Measurements from ENCODE around the gene CACNA2D2.
A peak's percentile ranks its signal among the peaks of the same experiment; 100 is the strongest.

CACNA2D2 gene

DNA sequence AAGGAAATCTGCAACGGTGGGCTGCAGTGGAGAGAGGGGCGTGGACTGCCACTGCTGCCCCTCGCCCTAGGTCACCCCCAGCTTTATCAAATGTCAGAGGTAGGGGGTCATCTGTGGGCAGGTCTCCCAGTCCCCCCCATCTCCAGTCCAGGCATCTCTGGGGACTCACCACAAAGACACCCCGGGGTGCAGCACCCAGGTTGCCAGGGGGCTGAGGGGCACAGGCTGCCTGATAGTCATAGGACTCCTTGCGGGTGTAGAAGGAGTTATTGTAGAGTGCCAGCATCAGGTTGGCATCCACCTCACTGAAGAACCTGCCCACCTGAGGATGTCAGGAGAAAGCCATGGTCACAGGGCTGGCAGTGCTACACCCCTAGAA is 137.6 kb downstream of the CACNA2D2 start:
- TF ChIP-seq, protein P1, sequence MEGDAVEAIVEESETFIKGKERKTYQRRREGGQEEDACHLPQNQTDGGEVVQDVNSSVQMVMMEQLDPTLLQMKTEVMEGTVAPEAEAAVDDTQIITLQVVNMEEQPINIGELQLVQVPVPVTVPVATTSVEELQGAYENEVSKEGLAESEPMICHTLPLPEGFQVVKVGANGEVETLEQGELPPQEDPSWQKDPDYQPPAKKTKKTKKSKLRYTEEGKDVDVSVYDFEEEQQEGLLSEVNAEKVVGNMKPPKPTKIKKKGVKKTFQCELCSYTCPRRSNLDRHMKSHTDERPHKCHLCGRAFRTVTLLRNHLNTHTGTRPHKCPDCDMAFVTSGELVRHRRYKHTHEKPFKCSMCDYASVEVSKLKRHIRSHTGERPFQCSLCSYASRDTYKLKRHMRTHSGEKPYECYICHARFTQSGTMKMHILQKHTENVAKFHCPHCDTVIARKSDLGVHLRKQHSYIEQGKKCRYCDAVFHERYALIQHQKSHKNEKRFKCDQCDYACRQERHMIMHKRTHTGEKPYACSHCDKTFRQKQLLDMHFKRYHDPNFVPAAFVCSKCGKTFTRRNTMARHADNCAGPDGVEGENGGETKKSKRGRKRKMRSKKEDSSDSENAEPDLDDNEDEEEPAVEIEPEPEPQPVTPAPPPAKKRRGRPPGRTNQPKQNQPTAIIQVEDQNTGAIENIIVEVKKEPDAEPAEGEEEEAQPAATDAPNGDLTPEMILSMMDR (IDR thresholded peaks at IDR 0.05; ENCODE audit: borderline replicate concordance, control extremely low read depth, extremely low read depth, insufficient read depth, missing control alignments), result no peak
- DNase-seq (ENCODE audit: low spot score), result no peak
- in situ Hi-C loops (cut with MboI; ENCODE audit: low sequenced_read_pairs, unreplicated experiment), result no loop called here

- in situ Hi-C loops (cut with MboI; ENCODE audit: low sequenced_read_pairs, unreplicated experiment), result no loop called here
- DNase-seq (ENCODE audit: low spot score), result peak; percentile 97
These were observed 138.2 kb downstream of the CACNA2D2 start for GRCh38 chr3:50365080-50365841.

GRCh38 chr3:50364573-50365079 is 138.8 kb downstream of the CACNA2D2 start:
- TF ChIP-seq, protein P1 (IDR thresholded peaks at IDR 0.05; ENCODE audit: borderline replicate concordance, control extremely low read depth, extremely low read depth, insufficient read depth, missing control alignments), result no peak
- in situ Hi-C loops (cut with MboI; ENCODE audit: low sequenced_read_pairs, unreplicated experiment), result no loop called here

More at GRCh38 chr3:50365080-50365841, 138.2 kb downstream of the CACNA2D2 start:
- TF ChIP-seq, protein P1 (IDR thresholded peaks at IDR 0.05; ENCODE audit: borderline replicate concordance, control extremely low read depth, extremely low read depth, insufficient read depth, missing control alignments), result no peak

GRCh38 chr3:50359760-50360110 is 143.7 kb downstream of the CACNA2D2 start:
- in situ Hi-C loops (cut with MboI; ENCODE audit: low sequenced_read_pairs, unreplicated experiment), result no loop called here
- TF ChIP-seq, protein P1 (IDR thresholded peaks at IDR 0.05; ENCODE audit: borderline replicate concordance, control extremely low read depth, extremely low read depth, insufficient read depth, missing control alignments), result no peak
- DNase-seq (ENCODE audit: low spot score), result no peak

More at GRCh38 chr3:50364573-50365079, 138.8 kb downstream of the CACNA2D2 start:
- no peak for DNase-seq (ENCODE audit: low spot score)

GRCh38 chr3:50358911-50359759 is 144.3 kb downstream of the CACNA2D2 start, which contains the start of gene TMEM115:
TSS of gene TMEM115 (minus strand) at chr3:50359521. CDS start at chr3:50359063, 458 bp downstream.
- DNase-seq (ENCODE audit: low spot score), result peak; percentile 98
- TF ChIP-seq, protein P1 (IDR thresholded peaks at IDR 0.05; ENCODE audit: borderline replicate concordance, control extremely low read depth, extremely low read depth, insufficient read depth, missing control alignments), result no peak
- in situ Hi-C loops (cut with MboI; ENCODE audit: low sequenced_read_pairs, unreplicated experiment), result no loop called here

- TF ChIP-seq, protein P1 (IDR thresholded peaks at IDR 0.05; ENCODE audit: borderline replicate concordance, control extremely low read depth, extremely low read depth, insufficient read depth, missing control alignments), result no peak
- DNase-seq (ENCODE audit: low spot score), result no peak
- in situ Hi-C loops (cut with MboI; ENCODE audit: low sequenced_read_pairs, unreplicated experiment), result no loop called here
These were observed 145.0 kb downstream of the CACNA2D2 start for GRCh38 chr3:50358355-50358910.
